ENCODE measurements around the gene ANXA3.

GRCh38 chr4:78606530-78607095 lies 55.0 kb downstream of the ANXA3 start:
- TF ChIP-seq JUND (IDR thresholded peaks at IDR 0.05) (no peak), RCOR1 (IDR thresholded peaks at IDR 0.05; ENCODE audit: low read length) (no peak), REST (IDR thresholded peaks at IDR 0.05; ENCODE audit: low read depth, low read length) (no peak), RAD21 (IDR thresholded peaks at IDR 0.05; ENCODE audit: low read length) (no peak), TAF1 (IDR thresholded peaks at IDR 0.05; ENCODE audit: borderline replicate concordance, low read depth, low read length) (no peak), NFIC (IDR thresholded peaks at IDR 0.05; ENCODE audit: borderline replicate concordance) (no peak), RXRA (IDR thresholded peaks at IDR 0.05; ENCODE audit: borderline replicate concordance, low read depth) (no peak), FOXM1 (IDR thresholded peaks at IDR 0.05; ENCODE audit: low read depth) (no peak), EP300 (IDR thresholded peaks at IDR 0.05; ENCODE audit: borderline replicate concordance in 1 of 2, low read depth in 1 of 2, low read length in 1 of 2) (no peak)
- TF ChIP-seq, protein P1, sequence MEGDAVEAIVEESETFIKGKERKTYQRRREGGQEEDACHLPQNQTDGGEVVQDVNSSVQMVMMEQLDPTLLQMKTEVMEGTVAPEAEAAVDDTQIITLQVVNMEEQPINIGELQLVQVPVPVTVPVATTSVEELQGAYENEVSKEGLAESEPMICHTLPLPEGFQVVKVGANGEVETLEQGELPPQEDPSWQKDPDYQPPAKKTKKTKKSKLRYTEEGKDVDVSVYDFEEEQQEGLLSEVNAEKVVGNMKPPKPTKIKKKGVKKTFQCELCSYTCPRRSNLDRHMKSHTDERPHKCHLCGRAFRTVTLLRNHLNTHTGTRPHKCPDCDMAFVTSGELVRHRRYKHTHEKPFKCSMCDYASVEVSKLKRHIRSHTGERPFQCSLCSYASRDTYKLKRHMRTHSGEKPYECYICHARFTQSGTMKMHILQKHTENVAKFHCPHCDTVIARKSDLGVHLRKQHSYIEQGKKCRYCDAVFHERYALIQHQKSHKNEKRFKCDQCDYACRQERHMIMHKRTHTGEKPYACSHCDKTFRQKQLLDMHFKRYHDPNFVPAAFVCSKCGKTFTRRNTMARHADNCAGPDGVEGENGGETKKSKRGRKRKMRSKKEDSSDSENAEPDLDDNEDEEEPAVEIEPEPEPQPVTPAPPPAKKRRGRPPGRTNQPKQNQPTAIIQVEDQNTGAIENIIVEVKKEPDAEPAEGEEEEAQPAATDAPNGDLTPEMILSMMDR (IDR thresholded peaks at IDR 0.05) = no peak
- TF ChIP-seq, protein P2, sequence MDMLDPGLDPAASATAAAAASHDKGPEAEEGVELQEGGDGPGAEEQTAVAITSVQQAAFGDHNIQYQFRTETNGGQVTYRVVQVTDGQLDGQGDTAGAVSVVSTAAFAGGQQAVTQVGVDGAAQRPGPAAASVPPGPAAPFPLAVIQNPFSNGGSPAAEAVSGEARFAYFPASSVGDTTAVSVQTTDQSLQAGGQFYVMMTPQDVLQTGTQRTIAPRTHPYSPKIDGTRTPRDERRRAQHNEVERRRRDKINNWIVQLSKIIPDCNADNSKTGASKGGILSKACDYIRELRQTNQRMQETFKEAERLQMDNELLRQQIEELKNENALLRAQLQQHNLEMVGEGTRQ (IDR thresholded peaks at IDR 0.05; ENCODE audit: borderline replicate concordance, low read depth, low read length) = no peak
